NCI-H82 (cell line): Measurements from ENCODE around the gene HSPB2.

Source experiments
- DNase-seq: peaks from one replicate; lab custom pipeline; 2025; lab: John Stamatoyannopoulos, UW

The HSPB2 gene

GRCh38 chr11:111938687-111939160, 26.2 kb downstream of the HSPB2 start:
- DNase-seq, result peak; percentile 5

GRCh38 chr11:111939836-111940604, 27.5 kb downstream of the HSPB2 start:
- peak; percentile 2 for DNase-seq

- no peak for DNase-seq
These were observed 29.4 kb downstream of the HSPB2 start for GRCh38 chr11:111941963-111942362.

GRCh38 chr11:111942829-111943228, 30.3 kb downstream of the HSPB2 start:
- DNase-seq, result no peak

- DNase-seq, result no peak
These were observed 31.6 kb downstream of the HSPB2 start for GRCh38 chr11:111944139-111944538.

GRCh38 chr11:111944651-111945051, 32.1 kb downstream of the HSPB2 start:
- DNase-seq, result no peak

- DNase-seq, result no peak
These were observed 32.7 kb downstream of the HSPB2 start for GRCh38 chr11:111945198-111945597.

GRCh38 chr11:111946499-111946898, 34.0 kb downstream of the HSPB2 start:
- no peak for DNase-seq

GRCh38 chr11:111947143-111947542, 34.6 kb downstream of the HSPB2 start:
- DNase-seq, result no peak

- no peak for DNase-seq
These were observed 37.2 kb downstream of the HSPB2 start for GRCh38 chr11:111949519-111950426.

GRCh38 chr11:111951565-111951964, 39.0 kb downstream of the HSPB2 start:
- DNase-seq, result no peak

GRCh38 chr11:111954154-111954553, 41.6 kb downstream of the HSPB2 start:
- peak; percentile 54 for DNase-seq

- peak; percentile 5 for DNase-seq
These were observed 45.3 kb downstream of the HSPB2 start for GRCh38 chr11:111957663-111958444.

GRCh38 chr11:111960916-111961315, 48.4 kb downstream of the HSPB2 start:
- DNase-seq, result no peak

GRCh38 chr11:111961389-111962300, 49.1 kb downstream of the HSPB2 start:
- no peak for DNase-seq
